HepG2 (cell line): ENCODE measurements around the gene ZFP90. TPM values are rescaled to one million over a fixed set of nuclear protein-coding genes. Genes with fewer than 3 reads are reported as not detected.

Experiments
- ATAC-seq: fragments of 200-7000 bp; cut with Tn5 transposase; 3 replicates; pipeline ENCODE4 v1.9.1; 2020; ENCODE audit warnings: mild to moderate bottlenecking, moderate library complexity
- BruUV-seq: library from RNA; stranded (reverse); fragments of 400-500 nt; replicated peaks from 2 replicates; lab custom pipeline; 2021; lab: Mats Ljungman, UMichigan
- CTCF ChIA-PET: fragments of 300-600 bp; formaldehyde crosslinking; extraction: SDS; loops from one replicate; lab custom pipeline; 2021; ENCODE audit warnings: low total read pairs, inconsistent platforms, low intra/inter-chr PET ratio; lab: Yijun Ruan, JAX
- POLR2A ChIA-PET: fragments of 350-600 bp; sonication (Branson Sonifier 250); formaldehyde crosslinking; loops from one replicate; lab custom pipeline; 2020; ENCODE audit warnings: antibody characterized with exemption, inconsistent platforms; lab: Yijun Ruan, JAX
- DNase-seq: peaks from one replicate; pipeline ENCODE4 v3.0.0-alpha.2; 2015; ENCODE audit warnings: low spot score
- FAIRE-seq: peaks from 3 replicates; lab custom pipeline; 2011; peaks lifted over from hg19 to GRCh38; lab: Jason Lieb, UNC
- H2AFZ ChIP-seq: one replicate; pipeline ENCODE4 v1.6.1; 2011; ENCODE audit warnings: low read length, inconsistent platforms
- H3K27ac ChIP-seq: fragments of 300-600 bp; 3 replicates; pipeline ENCODE4 v1.8.0; 2011; ENCODE audit warnings: mixed run types, mild to moderate bottlenecking, mixed read lengths, low read length, inconsistent platforms; ENCODE audit not compliant: insufficient read depth; ENCODE audit errors: extremely low read length
- H3K27me3 ChIP-seq, 2 experiments: fragments of 200-600 bp in 1 of 2; 2 replicates in 1 of 2; 3 replicates in 1 of 2; pipeline versions ENCODE4 v1.6.0 to v1.8.0; 2011; ENCODE audit warnings: low read length in 2 of 2, mild to moderate bottlenecking in 2 of 2, moderate library complexity in 2 of 2, inconsistent platforms in 1 of 2; ENCODE audit not compliant: insufficient read depth in 2 of 2, control insufficient read depth in 1 of 2
- H3K36me3 ChIP-seq, 2 experiments: fragments of 200-600 bp in 1 of 2; replicated peaks in 1 of 2; 2 replicates in 1 of 2; 3 replicates in 1 of 2; pipeline versions ENCODE4 v1.5.1 to v1.8.0; 2011; ENCODE audit warnings: low read length in 2 of 2, inconsistent platforms in 1 of 2; ENCODE audit not compliant: insufficient read depth in 2 of 2, control insufficient read depth in 1 of 2
- H3K4me1 ChIP-seq: 2 replicates; pipeline ENCODE4 v1.5.1; 2012; ENCODE audit warnings: low read length, inconsistent platforms; ENCODE audit not compliant: insufficient read depth
- H3K4me2 ChIP-seq: 2 replicates; pipeline ENCODE4 v1.6.0; 2011; ENCODE audit warnings: low read depth, low read length, inconsistent platforms
- H3K4me3 ChIP-seq, 3 experiments: fragments of 200-600 bp in 1 of 3; sonication (generic), shearing (Covaris generic) in 1 of 3; replicated peaks in 1 of 3; 2 replicates each; pipeline ENCODE4 v1.5.1; 2011 to 2016; ENCODE audit warnings: low read length in 3 of 3, inconsistent platforms in 2 of 3, low read depth in 2 of 3, mild to moderate bottlenecking in 2 of 3, control low read depth in 1 of 3, mixed read lengths in 1 of 3; ENCODE audit not compliant: insufficient read depth in 1 of 3
- H3K79me2 ChIP-seq: one replicate; pipeline ENCODE4 v1.6.1; 2011; ENCODE audit warnings: low read length, inconsistent platforms; ENCODE audit not compliant: insufficient read depth
- H3K9ac ChIP-seq: 2 replicates; pipeline ENCODE4 v1.6.0; 2011; ENCODE audit warnings: mild to moderate bottlenecking, low read depth, low read length, inconsistent platforms; ENCODE audit not compliant: insufficient read depth
- H3K9me3 ChIP-seq: 2 replicates; pipeline ENCODE4 v1.5.1; 2012; ENCODE audit warnings: mild to moderate bottlenecking, low read length
- H4K20me1 ChIP-seq: 2 replicates; pipeline ENCODE4 v1.6.0; 2011; ENCODE audit warnings: inconsistent platforms, mild to moderate bottlenecking, low read length, moderate library complexity; ENCODE audit not compliant: insufficient read depth
- ATAD3A ChIP-seq: sonication (generic); formaldehyde crosslinking; IDR thresholded peaks from 2 replicates; pipeline ENCODE4 v1.4.0; 2020; ENCODE audit warnings: missing genetic modification reagents
- SALL1 ChIP-seq: sonication (generic); formaldehyde crosslinking; IDR thresholded peaks from 2 replicates; pipeline ENCODE4 v1.8.0; 2022; ENCODE audit warnings: mild to moderate bottlenecking, missing genetic modification reagents
- ZFP36L1 ChIP-seq: sonication (generic); formaldehyde crosslinking; IDR thresholded peaks from 2 replicates; pipeline ENCODE4 v1.8.0; 2022; ENCODE audit warnings: mild to moderate bottlenecking, missing genetic modification reagents, moderate library complexity
- ZNF224 ChIP-seq: sonication (generic); formaldehyde crosslinking; IDR thresholded peaks from 2 replicates; pipeline ENCODE4 v1.5.0; 2020; ENCODE audit warnings: mild to moderate bottlenecking, missing genetic modification reagents
- ZNF333 ChIP-seq: sonication (generic); formaldehyde crosslinking; IDR thresholded peaks from 2 replicates; pipeline ENCODE4 v1.4.0; 2020; ENCODE audit warnings: mild to moderate bottlenecking, missing genetic modification reagents, borderline replicate concordance
- ZNF557 ChIP-seq: sonication (generic); formaldehyde crosslinking; IDR thresholded peaks from 2 replicates; pipeline ENCODE4 v1.4.0; 2020; ENCODE audit warnings: missing genetic modification reagents
- ZNF788 ChIP-seq: sonication (generic); formaldehyde crosslinking; IDR thresholded peaks from 2 replicates; pipeline ENCODE4 v1.5.0; 2020; ENCODE audit warnings: mild to moderate bottlenecking, missing genetic modification reagents, borderline replicate concordance
- WGBS: methylation state at CpG from one replicate; pipeline ENCODE4 v1.1.6; 2017; ENCODE audit warnings: low lambda C conversion rate; 5-methylcytosine and 5-hydroxymethylcytosine counted together
- in situ Hi-C: cut with HindIII; loops from 2 replicates; pipeline ENCODE4 v1.10.0; 2017; ENCODE audit warnings: low pct_unique_long_range_greater_than_20kb; ENCODE audit not compliant: extremely low pct_ligation_motif_present
- intact Hi-C: fragments of 100-400 bp; cut with micrococcal nuclease; formaldehyde crosslinking; loops from one replicate; pipeline ENCODE4 v1.10.0; 2022; ENCODE audit not compliant: unreplicated experiment
- polyA plus RNA-seq, 8 experiments: library from polyadenylated mRNA; depleted of rRNA in 3 of 8; stranded (reverse) in 7 of 8; unstranded in 1 of 8; fragments of >200 nt; fragmentation: Illumina TruSeq in 4 of 8; extraction: Trizol in 4 of 8; gene quantifications; 2 replicates each; pipeline versions ENCODE4 v1.2.1 to v1.2.3, GENCODE V29; 2011 to 2016; ENCODE audit warnings: low read depth in 4 of 8, missing spikeins in 1 of 8, mixed read lengths in 1 of 8; ENCODE audit not compliant: insufficient read depth in 1 of 8
- total RNA-seq, 5 experiments: library from RNA; depleted of rRNA; stranded (reverse); fragments of >200 nt; fragmentation: Illumina TruSeq; extraction: Trizol; gene quantifications; 2 replicates each; pipeline ENCODE4 v1.2.3, GENCODE V29; 2016; ENCODE audit warnings: low read depth in 1 of 5

The ZFP90 gene
- total and polyA plus RNA-seq, 2 of the 13 experiments (the other 11 are each of a cell fraction or from before 2014, with no cell fraction given) = 17.6 to 18.9 TPM

- H4K20me1 ChIP-seq = no peaks in the 10 kb centered on the region
- no peak overlapping the region for H2AFZ ChIP-seq
- no peak overlapping the region for H3K4me2 ChIP-seq
- no peaks in the 10 kb centered on the region for H3K4me1 ChIP-seq
- H3K36me3 ChIP-seq = no peaks in the 10 kb centered on the region
- TF ChIP-seq ZNF788 (CRISPR knock-in tag) (no peak), ZNF333 (CRISPR knock-in tag) (no peak)
- H3K79me2 ChIP-seq = no peaks in the 10 kb centered on the region
- in situ Hi-C loops = no loop called here
- FAIRE-seq (no peak), ATAC-seq (no peak), DNase-seq (no peak)
- ChIA-PET POLR2A (no interaction called here), CTCF (no interaction called here)
- H3K27me3 ChIP-seq = no peaks in the 10 kb centered on the region
- H3K27ac ChIP-seq = no peak overlapping the region
- H3K9me3 ChIP-seq = peaks cover 83% of the 10 kb centered on the region
- intact Hi-C loops = no loop called here
- no peak overlapping the region for H3K9ac ChIP-seq
- BruUV-seq = no TSS peak
- 69% methylated on average over 3 of the region's 3 CpGs for WGBS
- H3K4me3 ChIP-seq = no peak overlapping the region
These were observed 35.4 kb downstream of the ZFP90 start for GRCh38 chr16:68574479-68574878.

DNA sequence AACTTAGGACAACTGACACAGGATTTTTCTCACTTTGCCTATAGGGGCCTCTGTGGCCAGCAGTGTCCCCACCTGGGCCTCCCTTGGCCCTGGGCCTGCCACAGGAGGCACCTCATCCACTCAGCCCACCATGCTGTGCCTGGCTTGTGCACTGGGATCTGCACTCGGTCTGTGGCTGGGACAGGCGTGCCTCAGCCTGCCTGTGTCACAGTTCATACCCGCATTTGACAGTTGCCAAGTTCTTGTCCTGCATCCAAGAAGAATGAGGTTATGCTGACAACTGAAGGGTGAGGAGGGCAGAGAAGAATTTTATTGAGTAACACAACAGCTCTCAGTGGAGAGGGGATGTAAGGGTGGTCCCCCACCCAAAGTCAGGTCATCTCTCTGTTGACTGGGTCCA, 36.0 kb downstream of the ZFP90 start:
- TF ChIP-seq ZFP36L1 (CRISPR knock-in tag) (no peak), ATAD3A (CRISPR knock-in tag) (no peak), SALL1 (CRISPR knock-in tag) (no peak), ZNF224 (CRISPR knock-in tag) (no peak), ZNF557 (no peak)
- TF ChIP-seq, all 625 proteins: peak for 0
- in situ Hi-C loops = no loop called here
- Histone ChIP-seq H2AFZ (no peak overlapping the region), H3K79me2 (no peaks in the 10 kb centered on the region), H3K27ac (no peak overlapping the region), H3K9ac (no peak overlapping the region), H4K20me1 (no peaks in the 10 kb centered on the region), H3K27me3 (no peaks in the 10 kb centered on the region), H3K4me1 (no peaks in the 10 kb centered on the region), H3K4me2 (no peak overlapping the region), H3K9me3 (peaks cover 77% of the 10 kb centered on the region), H3K36me3 (no peaks in the 10 kb centered on the region), H3K4me3 (no peak overlapping the region)
- DNase-seq (no peak), FAIRE-seq (no peak), ATAC-seq (no peak)
- CTCF ChIA-PET = no interaction called here
- WGBS = 81% methylated on average over 3 of the region's 3 CpGs
- BruUV-seq = no TSS peak
- intact Hi-C loops = no loop called here
- POLR2A ChIA-PET = no interaction called here
